Muscle layer of colon (tissue), 2 donors: ENCODE measurements around the gene ARMS2.

Source experiments
- H3K27ac ChIP-seq: one replicate; pipeline ENCODE4 v1.7.0; 2013; ENCODE audit warnings: low read depth, mild to moderate bottlenecking, low read length, moderate library complexity
- H3K27me3 ChIP-seq, 2 donors: one replicate each; pipeline ENCODE4 v1.7.0; 2013; ENCODE audit warnings: low read length in 2 of 2, mild to moderate bottlenecking in 2 of 2; ENCODE audit not compliant: insufficient read depth in 2 of 2, control insufficient read depth in 1 of 2
- H3K36me3 ChIP-seq: one replicate; pipeline ENCODE4 v1.7.0; 2013; ENCODE audit warnings: mild to moderate bottlenecking, low read length; ENCODE audit not compliant: insufficient read depth
- H3K4me1 ChIP-seq: one replicate; pipeline ENCODE4 v1.7.0; 2013; ENCODE audit warnings: mild to moderate bottlenecking, low read length; ENCODE audit not compliant: insufficient read depth
- H3K4me3 ChIP-seq, 2 donors: one replicate each; pipeline ENCODE4 v1.7.0; 2013; ENCODE audit warnings: low read length in 2 of 2, low read depth in 1 of 2, mild to moderate bottlenecking in 1 of 2, moderate library complexity in 1 of 2
- H3K9ac ChIP-seq: one replicate; pipeline ENCODE4 v1.7.0; 2013; ENCODE audit warnings: low read length
- H3K9me3 ChIP-seq: one replicate; pipeline ENCODE4 v1.7.0; 2013; ENCODE audit warnings: mild to moderate bottlenecking, low read length
- donor health status: abdominal sarcoma.
- donor health status: Adenocarcinoma of cecum.

The ARMS2 gene

GRCh38 chr10:122475591-122476332 lies 21.3 kb downstream of the ARMS2 start:
- Histone ChIP-seq H3K9ac (no peak overlapping the region), H3K36me3 (no peaks in the 10 kb centered on the region), H3K27ac (peak overlapping the region; percentile 74), H3K4me1 (peaks cover 41% of the 10 kb centered on the region), H3K4me3 (no peak overlapping the region), H3K9me3 (no peaks in the 10 kb centered on the region), H3K27me3 (no peaks in the 10 kb centered on the region)

GRCh38 chr10:122476333-122476695 lies 21.9 kb downstream of the ARMS2 start:
- H3K4me3 ChIP-seq: no peak overlapping the region
- H3K27ac ChIP-seq: peak overlapping the region; percentile 48
- H3K9me3 ChIP-seq: no peaks in the 10 kb centered on the region
- H3K36me3 ChIP-seq: no peaks in the 10 kb centered on the region
- H3K27me3 ChIP-seq: no peaks in the 10 kb centered on the region
- no peak overlapping the region for H3K9ac ChIP-seq
- H3K4me1 ChIP-seq: peaks cover 41% of the 10 kb centered on the region

- no peak overlapping the region for H3K27ac ChIP-seq
- H3K27me3 ChIP-seq: no peaks in the 10 kb centered on the region
- H3K36me3 ChIP-seq: no peaks in the 10 kb centered on the region
- no peaks in the 10 kb centered on the region for H3K9me3 ChIP-seq
- H3K4me1 ChIP-seq: peaks cover 41% of the 10 kb centered on the region
- H3K4me3 ChIP-seq: no peak overlapping the region
- H3K9ac ChIP-seq: no peak overlapping the region
These were observed 23.0 kb downstream of the ARMS2 start for GRCh38 chr10:122477436-122477835.

GRCh38 chr10:122478971-122479370 lies 24.5 kb downstream of the ARMS2 start:
- Histone ChIP-seq H3K9ac (no peak overlapping the region), H3K27ac (no peak overlapping the region)

GRCh38 chr10:122480146-122480833 lies 25.8 kb downstream of the ARMS2 start:
- H3K36me3 ChIP-seq: no peaks in the 10 kb centered on the region
- no peak overlapping the region for H3K4me3 ChIP-seq
- peaks cover 48% of the 10 kb centered on the region for H3K4me1 ChIP-seq
- no peaks in the 10 kb centered on the region for H3K9me3 ChIP-seq
- no peak overlapping the region for H3K27ac ChIP-seq
- H3K27me3 ChIP-seq: no peaks in the 10 kb centered on the region
- H3K9ac ChIP-seq: no peak overlapping the region

More at GRCh38 chr10:122478971-122479370, 24.5 kb downstream of the ARMS2 start:
- peaks cover 48% of the 10 kb centered on the region for H3K4me1 ChIP-seq
- H3K4me3 ChIP-seq: no peak overlapping the region
- no peaks in the 10 kb centered on the region for H3K36me3 ChIP-seq
- H3K9me3 ChIP-seq: no peaks in the 10 kb centered on the region
- no peaks in the 10 kb centered on the region for H3K27me3 ChIP-seq

GRCh38 chr10:122481296-122482056 lies 27.0 kb downstream of the ARMS2 start:
- no peak overlapping the region for H3K27ac ChIP-seq
- no peaks in the 10 kb centered on the region for H3K9me3 ChIP-seq
- no peak overlapping the region for H3K4me3 ChIP-seq
- H3K27me3 ChIP-seq: no peaks in the 10 kb centered on the region
- H3K9ac ChIP-seq: no peak overlapping the region
- H3K4me1 ChIP-seq: peaks cover 48% of the 10 kb centered on the region
- H3K36me3 ChIP-seq: no peaks in the 10 kb centered on the region

- Histone ChIP-seq H3K9ac (no peak overlapping the region), H3K27me3 (no peaks in the 10 kb centered on the region), H3K4me1 (peaks cover 57% of the 10 kb centered on the region), H3K4me3 (no peak overlapping the region), H3K9me3 (no peaks in the 10 kb centered on the region), H3K36me3 (no peaks in the 10 kb centered on the region), H3K27ac (peak overlapping the region; percentile 4)
These were observed 30.0 kb downstream of the ARMS2 start for GRCh38 chr10:122484276-122485060.

- Histone ChIP-seq H3K9ac (no peak overlapping the region), H3K27me3 (no peaks in the 10 kb centered on the region), H3K9me3 (no peaks in the 10 kb centered on the region), H3K4me3 (peak overlapping the region in 1 of 2 donors; percentile 30), H3K27ac (peak overlapping the region; percentile 77), H3K4me1 (peaks cover 60% of the 10 kb centered on the region), H3K36me3 (no peaks in the 10 kb centered on the region)
These were observed 31.2 kb downstream of the ARMS2 start for GRCh38 chr10:122485670-122486069.

GRCh38 chr10:122486406-122487080 lies 32.1 kb downstream of the ARMS2 start:
- no peaks in the 10 kb centered on the region for H3K36me3 ChIP-seq
- no peaks in the 10 kb centered on the region for H3K9me3 ChIP-seq
- no peak overlapping the region for H3K4me3 ChIP-seq
- peaks cover 69% of the 10 kb centered on the region for H3K4me1 ChIP-seq
- no peaks in the 10 kb centered on the region for H3K27me3 ChIP-seq
- H3K27ac ChIP-seq: peak overlapping the region; percentile 77
- H3K9ac ChIP-seq: no peak overlapping the region

GRCh38 chr10:122487174-122487765 lies 32.8 kb downstream of the ARMS2 start:
- Histone ChIP-seq H3K4me3 (no peak overlapping the region), H3K27me3 (no peaks in the 10 kb centered on the region), H3K9me3 (no peaks in the 10 kb centered on the region), H3K9ac (no peak overlapping the region), H3K36me3 (no peaks in the 10 kb centered on the region), H3K27ac (peak overlapping the region; percentile 62), H3K4me1 (peaks cover 76% of the 10 kb centered on the region)
